DND-41 (cell line): ENCODE measurements around the gene MRPS10.

Experiments used
- ATAC-seq: fragments of 200-7000 bp; cut with Tn5 transposase; 3 replicates; pipeline ENCODE4 v1.9.1; 2021; ENCODE audit warnings: low read depth; ENCODE audit not compliant: insufficient read depth
- DNase-seq: peaks from one replicate; pipeline ENCODE4 v3.0.0-alpha.2; 2020
- H2AFZ ChIP-seq: 2 replicates; pipeline ENCODE4 v1.6.0; 2012; ENCODE audit warnings: low read depth, low read length
- H3K27ac ChIP-seq: 2 replicates; pipeline ENCODE4 v1.5.1; 2012; ENCODE audit warnings: low read length, inconsistent platforms
- H3K27me3 ChIP-seq: fragments of 200-600 bp; sonication (generic); 2 replicates; pipeline ENCODE4 v1.6.0; 2012; ENCODE audit warnings: low read length, mild to moderate bottlenecking, inconsistent platforms; ENCODE audit not compliant: insufficient read depth, poor library complexity
- H3K36me3 ChIP-seq: 2 replicates; pipeline ENCODE4 v1.5.1; 2012; ENCODE audit warnings: low read length, inconsistent platforms; ENCODE audit not compliant: insufficient read depth
- H3K4me1 ChIP-seq: 2 replicates; pipeline ENCODE4 v1.5.1; 2012; ENCODE audit warnings: mild to moderate bottlenecking, low read length; ENCODE audit not compliant: insufficient read depth
- H3K4me2 ChIP-seq: 2 replicates; pipeline ENCODE4 v1.6.0; 2012; ENCODE audit warnings: mild to moderate bottlenecking, moderate library complexity, low read length, inconsistent platforms; ENCODE audit not compliant: insufficient read depth
- H3K4me3 ChIP-seq, 2 experiments: fragments of 200-600 bp in 1 of 2; shearing (Covaris generic) in 1 of 2; 2 replicates each; pipeline ENCODE4 v1.5.1; 2012 to 2016; ENCODE audit warnings: inconsistent platforms in 2 of 2, low read length in 2 of 2, mild to moderate bottlenecking in 2 of 2, low read depth in 1 of 2, moderate library complexity in 1 of 2
- H3K79me2 ChIP-seq: 2 replicates; pipeline ENCODE4 v1.6.0; 2012; ENCODE audit warnings: low read length, inconsistent platforms; ENCODE audit not compliant: insufficient read depth
- H3K9ac ChIP-seq: 2 replicates; pipeline ENCODE4 v1.6.0; 2012; ENCODE audit warnings: low read depth, mild to moderate bottlenecking, inconsistent platforms, low read length, moderate library complexity
- H3K9me3 ChIP-seq: 2 replicates; pipeline ENCODE4 v1.5.1; 2012; ENCODE audit warnings: low read length, moderate library complexity, mild to moderate bottlenecking, inconsistent platforms; ENCODE audit not compliant: insufficient read depth, severe bottlenecking
- H4K20me1 ChIP-seq: 2 replicates; pipeline ENCODE4 v1.6.0; 2012; ENCODE audit warnings: low read length; ENCODE audit not compliant: insufficient read depth
- EZH2 ChIP-seq: IDR thresholded peaks from 3 replicates; pipeline ENCODE4 v1.6.1; 2012; ENCODE audit warnings: borderline replicate concordance, low read depth, mild to moderate bottlenecking, moderate library complexity, low read length, inconsistent platforms; ENCODE audit not compliant: severe bottlenecking
- TF ChIP-seq, protein P1 (sequence below): IDR thresholded peaks from 2 replicates; pipeline ENCODE4 v1.5.1; 2012; ENCODE audit warnings: borderline replicate concordance, low read length, moderate library complexity, mild to moderate bottlenecking; ENCODE audit not compliant: poor library complexity, severe bottlenecking; ENCODE audit errors: extremely low read depth

MRPS10 gene

DNA sequence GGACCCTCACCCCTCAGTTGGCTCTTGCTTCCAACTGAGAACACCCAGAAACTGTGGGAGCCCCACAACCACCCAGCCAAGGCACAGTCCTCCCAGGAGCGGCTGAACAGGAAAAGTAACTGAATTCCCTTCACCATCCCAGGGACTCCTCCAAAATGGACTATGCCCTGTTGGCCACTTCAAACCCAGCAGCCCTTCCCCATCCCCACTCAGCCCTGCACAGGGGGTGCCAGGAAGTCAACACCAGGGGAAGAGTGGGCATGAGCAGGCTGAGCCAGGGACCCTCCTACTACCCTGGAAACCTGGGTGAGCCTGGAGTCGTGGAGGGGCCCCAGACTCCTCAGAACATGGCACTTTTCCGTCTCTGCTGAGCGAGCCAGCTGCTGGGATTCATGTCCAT, 33.2 kb downstream of the MRPS10 start:
- Histone ChIP-seq H3K36me3 (no peaks in the 10 kb centered on the region), H2AFZ (no peak overlapping the region), H3K4me2 (no peak overlapping the region), H4K20me1 (no peaks in the 10 kb centered on the region), H3K9me3 (no peaks in the 10 kb centered on the region), H3K9ac (no peak overlapping the region), H3K4me3 (no peak overlapping the region), H3K79me2 (no peaks in the 10 kb centered on the region), H3K27ac (no peak overlapping the region), H3K4me1 (no peaks in the 10 kb centered on the region), H3K27me3 (no peaks in the 10 kb centered on the region)
- ATAC-seq (no peak), DNase-seq (no peak)
- no peak for TF ChIP-seq EZH2
- TF ChIP-seq, protein P1, sequence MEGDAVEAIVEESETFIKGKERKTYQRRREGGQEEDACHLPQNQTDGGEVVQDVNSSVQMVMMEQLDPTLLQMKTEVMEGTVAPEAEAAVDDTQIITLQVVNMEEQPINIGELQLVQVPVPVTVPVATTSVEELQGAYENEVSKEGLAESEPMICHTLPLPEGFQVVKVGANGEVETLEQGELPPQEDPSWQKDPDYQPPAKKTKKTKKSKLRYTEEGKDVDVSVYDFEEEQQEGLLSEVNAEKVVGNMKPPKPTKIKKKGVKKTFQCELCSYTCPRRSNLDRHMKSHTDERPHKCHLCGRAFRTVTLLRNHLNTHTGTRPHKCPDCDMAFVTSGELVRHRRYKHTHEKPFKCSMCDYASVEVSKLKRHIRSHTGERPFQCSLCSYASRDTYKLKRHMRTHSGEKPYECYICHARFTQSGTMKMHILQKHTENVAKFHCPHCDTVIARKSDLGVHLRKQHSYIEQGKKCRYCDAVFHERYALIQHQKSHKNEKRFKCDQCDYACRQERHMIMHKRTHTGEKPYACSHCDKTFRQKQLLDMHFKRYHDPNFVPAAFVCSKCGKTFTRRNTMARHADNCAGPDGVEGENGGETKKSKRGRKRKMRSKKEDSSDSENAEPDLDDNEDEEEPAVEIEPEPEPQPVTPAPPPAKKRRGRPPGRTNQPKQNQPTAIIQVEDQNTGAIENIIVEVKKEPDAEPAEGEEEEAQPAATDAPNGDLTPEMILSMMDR: no peak

DNA sequence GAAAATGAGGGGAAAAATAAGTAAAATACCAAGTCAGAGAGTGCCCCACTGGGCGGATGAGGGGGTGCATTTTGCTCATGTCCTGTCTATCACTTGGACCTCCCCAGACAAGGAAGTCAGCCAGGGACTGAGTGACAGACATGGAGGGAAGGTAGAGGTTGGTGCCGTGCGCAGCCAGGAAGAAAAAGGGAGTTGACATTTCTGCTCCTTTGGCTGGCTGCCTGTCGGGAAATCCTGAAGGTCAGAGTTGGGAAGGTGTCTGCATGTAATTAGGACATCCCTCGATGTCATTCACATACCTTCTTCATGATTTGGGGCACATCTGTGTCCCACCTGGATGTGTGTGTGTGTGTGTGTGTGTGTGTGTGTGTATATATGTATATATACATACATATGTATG, 35.6 kb downstream of the MRPS10 start:
- Histone ChIP-seq H3K27me3 (no peaks in the 10 kb centered on the region), H3K27ac (no peak overlapping the region), H3K4me1 (no peaks in the 10 kb centered on the region), H3K9ac (no peak overlapping the region), H3K36me3 (no peaks in the 10 kb centered on the region), H2AFZ (no peak overlapping the region), H3K4me3 (no peak overlapping the region), H3K79me2 (no peaks in the 10 kb centered on the region), H4K20me1 (no peaks in the 10 kb centered on the region), H3K4me2 (no peak overlapping the region), H3K9me3 (no peaks in the 10 kb centered on the region)
- ATAC-seq (no peak), DNase-seq (no peak)
- no peak for TF ChIP-seq EZH2
- TF ChIP-seq, protein P1: no peak

DNA sequence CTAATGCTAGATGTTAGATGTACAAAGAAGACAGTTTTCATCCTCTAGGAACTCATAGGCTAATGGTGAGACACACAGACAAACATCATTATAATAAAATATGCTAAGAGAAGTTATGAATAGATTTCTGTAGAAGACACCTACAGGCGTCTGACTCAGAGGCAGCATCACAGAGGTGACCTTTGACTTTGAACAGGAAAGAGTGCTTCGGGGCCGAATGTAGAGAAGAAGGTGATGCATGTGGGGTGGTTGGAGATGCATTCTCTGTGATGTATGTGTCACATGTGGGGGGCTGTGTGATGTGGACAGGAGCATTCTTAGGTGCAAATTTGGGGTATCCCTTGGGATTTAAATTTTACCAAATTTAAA, 37.7 kb downstream of the MRPS10 start:
- Histone ChIP-seq H3K4me1 (no peaks in the 10 kb centered on the region), H3K36me3 (no peaks in the 10 kb centered on the region), H3K4me3 (no peak overlapping the region), H3K4me2 (no peak overlapping the region), H3K9me3 (no peaks in the 10 kb centered on the region), H3K27ac (no peak overlapping the region), H2AFZ (no peak overlapping the region), H4K20me1 (no peaks in the 10 kb centered on the region), H3K27me3 (no peaks in the 10 kb centered on the region), H3K9ac (no peak overlapping the region), H3K79me2 (no peaks in the 10 kb centered on the region)
- DNase-seq (no peak), ATAC-seq (no peak)
- TF ChIP-seq, protein P1: no peak
- TF ChIP-seq EZH2: no peak

DNA sequence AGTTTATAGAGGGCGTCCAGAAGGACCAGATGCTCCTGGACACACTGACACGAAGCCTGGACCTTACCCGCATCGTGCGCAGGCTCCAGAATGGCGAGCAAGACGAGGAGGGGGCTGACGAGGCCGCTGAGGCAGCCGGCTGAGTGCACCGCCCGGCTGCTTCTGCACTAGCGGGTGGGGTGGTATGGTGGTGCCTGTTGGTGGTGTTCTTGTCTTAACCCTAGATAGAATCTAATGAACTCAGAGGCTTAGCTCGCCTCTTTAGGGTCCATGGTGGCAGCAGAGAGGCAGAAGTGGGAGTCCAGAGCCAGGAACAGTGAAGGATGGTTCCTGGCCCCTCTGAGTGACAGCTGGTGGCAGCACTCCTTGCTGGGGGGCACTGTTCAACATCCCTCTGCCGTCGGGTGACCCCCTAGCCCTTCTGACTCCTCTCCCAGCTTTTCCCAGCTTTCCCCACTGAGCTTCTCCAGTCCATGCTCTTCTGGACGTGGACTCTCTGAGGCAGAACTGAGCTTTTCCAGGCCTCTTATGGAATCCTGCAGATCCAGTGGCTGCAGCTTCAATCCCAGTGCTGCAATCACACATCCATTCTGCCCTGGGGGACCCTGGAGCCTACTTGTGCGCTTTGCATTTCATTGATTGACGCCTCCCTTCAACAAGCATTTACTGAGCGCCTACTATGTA, 38.3 kb downstream of the MRPS10 start:
- DNase-seq (no peak), ATAC-seq (no peak)
- no peak overlapping the region for H3K4me2 ChIP-seq
- no peak overlapping the region for H2AFZ ChIP-seq
- no peak for TF ChIP-seq EZH2
- H4K20me1 ChIP-seq: no peaks in the 10 kb centered on the region
- no peaks in the 10 kb centered on the region for H3K27me3 ChIP-seq
- no peaks in the 10 kb centered on the region for H3K36me3 ChIP-seq
- no peaks in the 10 kb centered on the region for H3K9me3 ChIP-seq
- no peaks in the 10 kb centered on the region for H3K79me2 ChIP-seq
- no peak overlapping the region for H3K9ac ChIP-seq
- no peaks in the 10 kb centered on the region for H3K4me1 ChIP-seq
- H3K27ac ChIP-seq: no peak overlapping the region
- no peak overlapping the region for H3K4me3 ChIP-seq
